T follicular helper cell (primary cell): ENCODE data around the gene GPR152.

Source experiments
- DNase-seq: peaks from one replicate; pipeline ENCODE4 v3.0.0-alpha.2; 2020; ENCODE audit warnings: low read depth
- total RNA-seq, 2 experiments: gene quantifications; one replicate each; lab custom pipeline; 2026; lab: John Stamatoyannopoulos, UW

GPR152 gene, protein sequence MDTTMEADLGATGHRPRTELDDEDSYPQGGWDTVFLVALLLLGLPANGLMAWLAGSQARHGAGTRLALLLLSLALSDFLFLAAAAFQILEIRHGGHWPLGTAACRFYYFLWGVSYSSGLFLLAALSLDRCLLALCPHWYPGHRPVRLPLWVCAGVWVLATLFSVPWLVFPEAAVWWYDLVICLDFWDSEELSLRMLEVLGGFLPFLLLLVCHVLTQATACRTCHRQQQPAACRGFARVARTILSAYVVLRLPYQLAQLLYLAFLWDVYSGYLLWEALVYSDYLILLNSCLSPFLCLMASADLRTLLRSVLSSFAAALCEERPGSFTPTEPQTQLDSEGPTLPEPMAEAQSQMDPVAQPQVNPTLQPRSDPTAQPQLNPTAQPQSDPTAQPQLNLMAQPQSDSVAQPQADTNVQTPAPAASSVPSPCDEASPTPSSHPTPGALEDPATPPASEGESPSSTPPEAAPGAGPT
- 0 reads per million in 2 experiments for total RNA-seq

DNA sequence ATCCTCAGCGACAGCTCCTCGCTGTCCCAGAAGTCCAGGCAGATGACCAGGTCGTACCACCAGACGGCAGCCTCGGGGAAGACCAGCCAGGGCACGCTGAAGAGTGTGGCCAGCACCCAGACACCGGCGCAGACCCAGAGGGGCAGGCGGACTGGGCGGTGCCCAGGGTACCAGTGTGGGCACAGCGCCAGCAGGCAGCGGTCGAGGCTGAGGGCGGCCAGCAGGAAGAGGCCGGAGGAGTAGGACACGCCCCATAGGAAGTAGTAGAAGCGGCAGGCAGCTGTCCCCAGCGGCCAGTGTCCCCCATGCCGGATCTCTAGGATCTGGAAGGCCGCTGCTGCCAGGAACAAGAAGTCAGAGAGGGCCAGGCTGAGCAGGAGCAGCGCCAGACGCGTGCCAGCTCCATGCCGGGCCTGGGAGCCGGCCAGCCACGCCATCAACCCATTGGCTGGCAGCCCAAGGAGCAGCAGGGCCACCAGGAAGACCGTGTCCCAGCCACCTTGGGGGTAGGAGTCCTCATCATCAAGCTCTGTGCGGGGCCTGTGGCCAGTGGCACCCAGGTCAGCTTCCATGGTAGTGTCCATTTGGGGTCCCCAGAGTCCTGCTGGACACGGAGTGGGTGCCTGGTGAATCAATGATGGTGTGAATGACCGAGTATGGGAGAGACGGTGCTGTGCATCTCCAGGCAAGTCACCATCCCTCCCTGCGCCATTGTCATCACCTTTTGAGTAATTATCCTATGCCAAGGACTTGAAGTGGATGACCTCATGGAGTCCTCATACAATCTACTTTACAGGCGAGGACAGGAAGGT lies at the start of gene GPR152:
GPR152 (minus strand) TSS at position 589 of the 812 bp plus-strand sequence; CDS start at position 584, 5 bp downstream.
- DNase-seq: no peak

DNA sequence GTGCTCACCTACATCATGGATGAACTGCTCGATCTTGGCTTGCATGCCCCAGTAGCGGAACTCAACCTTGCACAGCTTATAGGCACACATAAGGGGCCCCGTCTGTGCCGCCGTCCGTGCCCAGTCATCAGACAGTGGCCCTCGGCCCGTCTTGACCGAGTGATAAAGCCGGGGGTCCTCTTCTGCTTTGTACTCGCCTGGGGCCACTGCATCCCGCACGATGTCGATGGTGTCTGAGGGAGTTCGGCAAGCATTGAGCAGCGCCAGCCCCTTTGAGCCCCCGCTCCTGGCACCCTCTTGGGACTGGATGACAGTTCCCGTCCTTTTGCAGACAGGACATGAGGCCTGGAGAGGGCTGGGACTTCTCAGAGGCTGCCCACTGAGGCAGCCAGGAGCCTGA lies 49.3 kb upstream of the GPR152 start:
- no peak for DNase-seq

DNA sequence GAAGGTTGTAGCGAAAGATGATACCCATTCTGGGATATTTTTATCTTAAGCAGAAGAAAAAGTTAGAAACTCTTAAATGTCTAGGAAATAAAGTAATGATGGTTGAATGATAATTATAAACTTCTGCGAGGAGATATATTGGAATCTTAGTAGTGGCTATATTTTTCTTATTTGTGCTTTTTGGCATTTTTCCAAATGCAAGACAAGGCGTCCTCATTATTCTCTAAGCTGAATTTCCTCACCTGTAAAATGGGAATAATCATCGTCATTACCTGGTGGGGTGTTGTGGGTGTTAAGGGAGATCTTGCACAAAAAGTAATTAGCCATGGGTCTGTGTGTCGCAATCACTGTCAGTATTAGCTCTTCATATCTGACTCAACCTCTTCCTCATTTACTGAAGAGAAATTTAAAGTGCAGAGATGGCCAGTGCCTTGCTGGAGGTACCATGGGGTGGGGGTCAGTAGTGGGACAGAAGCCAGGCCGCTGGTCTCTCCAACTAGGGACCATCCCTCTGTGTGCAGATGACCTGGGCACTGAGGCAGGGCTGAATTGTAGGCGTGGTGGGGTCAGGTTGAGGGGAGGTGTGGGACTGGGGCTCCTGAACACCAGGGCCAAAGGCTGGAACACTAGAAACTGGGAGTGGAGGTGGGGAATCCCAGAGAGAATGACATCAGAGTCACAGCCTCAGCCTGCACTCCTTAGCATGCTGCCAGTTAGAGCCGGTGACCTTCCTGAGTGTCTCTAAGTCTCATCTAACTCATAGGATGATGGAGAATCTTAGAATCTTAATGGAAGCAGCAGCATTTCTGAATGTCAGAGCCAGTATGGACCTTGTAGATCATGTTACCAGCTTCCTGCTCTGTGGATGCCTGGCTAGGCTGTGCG lies 48.5 kb upstream of the GPR152 start:
- DNase-seq: no peak

DNA sequence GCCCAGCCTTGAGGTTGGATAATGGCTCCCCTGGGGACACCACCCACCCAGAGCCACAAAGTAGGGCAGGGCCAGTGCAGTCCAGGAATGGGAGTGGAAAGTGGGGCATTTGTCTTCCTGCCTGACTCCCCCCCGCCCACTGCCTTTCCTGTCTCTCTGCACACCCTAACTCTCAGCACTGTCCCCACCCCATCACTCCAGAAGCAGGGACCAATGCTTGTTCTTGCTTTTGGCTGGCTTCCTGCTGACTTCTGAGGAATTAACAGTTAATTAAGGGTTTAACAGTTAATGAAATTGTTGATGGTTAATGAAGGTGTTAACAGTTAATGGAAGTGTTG lies 47.9 kb upstream of the GPR152 start:
- no peak for DNase-seq

DNA sequence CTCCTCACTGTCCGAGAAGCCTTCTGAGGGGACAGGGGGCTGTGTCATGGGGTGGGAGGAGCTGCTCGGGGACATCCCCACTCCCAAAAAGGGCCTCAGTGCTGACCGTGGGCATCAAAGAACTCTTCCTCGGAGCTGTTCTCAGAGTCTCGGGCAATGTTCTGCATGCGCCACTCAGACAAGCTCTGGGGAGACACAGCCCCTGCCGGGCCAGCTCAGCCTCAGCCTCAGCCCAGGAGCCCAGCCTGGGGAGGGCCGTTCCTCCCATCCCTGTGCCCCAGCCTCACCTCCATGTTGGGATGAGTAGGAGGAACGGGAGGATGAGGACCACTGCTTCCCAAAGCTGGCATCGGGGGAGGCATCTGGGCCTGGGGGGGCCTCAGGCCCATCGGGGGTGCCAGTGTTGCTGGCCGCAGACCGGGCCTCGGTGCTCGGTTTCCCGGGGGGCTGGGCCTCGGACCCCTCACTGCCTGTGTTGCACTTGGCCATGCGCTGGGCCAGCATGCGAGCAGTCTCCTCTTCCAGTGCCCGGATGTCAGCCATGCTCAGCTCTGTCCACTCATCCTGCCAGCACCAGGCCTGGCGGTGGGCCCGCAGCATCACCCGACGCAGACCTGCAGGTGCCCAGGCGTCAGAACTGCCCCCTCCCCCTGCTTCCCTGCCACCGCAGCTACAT lies 47.4 kb upstream of the GPR152 start:
- DNase-seq: no peak

DNA sequence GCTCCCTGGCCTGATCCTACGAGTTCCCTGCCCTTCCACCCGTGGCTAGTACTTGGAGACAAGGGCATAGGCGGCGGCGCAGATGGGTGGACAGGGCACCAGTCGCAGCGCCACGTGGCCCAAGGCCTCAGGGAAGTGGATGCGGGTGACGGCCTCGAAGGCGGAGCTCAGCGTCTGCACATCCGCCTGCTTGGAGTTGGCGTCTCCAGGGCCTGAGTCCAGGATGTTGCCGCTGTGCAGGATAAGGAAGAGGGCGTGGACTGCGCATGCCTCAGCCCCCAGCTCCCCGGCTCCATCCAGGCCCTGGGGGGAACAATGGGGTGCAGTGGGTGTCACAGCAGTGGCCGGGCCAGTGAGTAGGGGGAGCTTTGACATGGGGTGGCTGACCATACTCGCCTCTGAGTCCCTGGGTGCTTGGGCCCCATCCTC lies 46.0 kb upstream of the GPR152 start:
- DNase-seq: no peak

DNA sequence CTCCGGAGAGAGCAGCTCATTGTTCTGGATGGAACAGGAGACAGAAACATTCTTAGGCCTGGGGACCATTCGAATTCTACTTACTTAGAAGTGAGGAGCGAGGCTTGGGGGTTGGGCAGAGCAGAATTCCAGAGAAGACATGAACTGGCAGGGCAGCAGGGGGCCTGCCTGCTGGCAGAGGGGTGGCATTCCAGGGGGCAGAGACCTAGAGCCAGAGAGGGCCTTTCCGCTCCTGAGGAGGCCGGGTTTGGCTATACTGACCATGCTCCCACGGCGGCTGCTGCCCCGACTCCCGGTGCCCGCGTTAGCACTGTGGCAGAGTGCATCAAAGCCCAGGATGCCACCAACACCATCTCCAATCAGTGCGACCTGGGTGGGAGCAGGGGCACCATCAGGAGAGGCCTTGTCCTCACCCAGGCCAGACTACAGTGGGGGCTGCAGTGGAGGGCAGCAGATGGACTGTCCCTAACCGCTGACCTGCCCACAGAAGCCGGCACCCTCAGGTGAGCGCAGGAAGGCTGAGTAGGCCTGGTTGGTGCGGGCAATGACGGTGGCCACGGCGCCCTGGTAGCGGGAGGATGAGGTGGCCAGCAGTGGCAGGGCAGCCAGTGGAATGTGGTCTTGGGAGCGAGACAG lies 45.2 kb upstream of the GPR152 start:
- DNase-seq: no peak

DNA sequence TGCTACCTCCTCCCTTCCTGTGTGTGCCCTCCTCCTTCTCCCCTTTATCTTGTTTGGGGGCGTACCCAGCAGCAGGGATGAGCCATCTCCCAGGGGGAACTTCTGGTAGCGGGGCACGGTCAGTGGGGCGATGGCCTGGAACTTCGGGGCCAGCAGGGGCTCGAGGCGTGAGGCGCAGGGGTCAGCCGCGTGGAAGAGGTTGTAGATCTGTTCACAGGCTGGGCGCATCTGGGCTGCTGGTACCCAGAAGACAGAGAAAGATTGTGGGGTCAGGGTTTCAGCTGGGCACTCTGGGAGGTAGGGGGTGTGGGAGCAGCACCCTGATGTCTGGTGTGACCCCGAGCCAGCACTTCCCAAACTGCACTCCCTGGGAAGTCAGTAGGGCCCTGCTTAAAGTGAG lies 43.6 kb upstream of the GPR152 start:
- DNase-seq: no peak

DNA sequence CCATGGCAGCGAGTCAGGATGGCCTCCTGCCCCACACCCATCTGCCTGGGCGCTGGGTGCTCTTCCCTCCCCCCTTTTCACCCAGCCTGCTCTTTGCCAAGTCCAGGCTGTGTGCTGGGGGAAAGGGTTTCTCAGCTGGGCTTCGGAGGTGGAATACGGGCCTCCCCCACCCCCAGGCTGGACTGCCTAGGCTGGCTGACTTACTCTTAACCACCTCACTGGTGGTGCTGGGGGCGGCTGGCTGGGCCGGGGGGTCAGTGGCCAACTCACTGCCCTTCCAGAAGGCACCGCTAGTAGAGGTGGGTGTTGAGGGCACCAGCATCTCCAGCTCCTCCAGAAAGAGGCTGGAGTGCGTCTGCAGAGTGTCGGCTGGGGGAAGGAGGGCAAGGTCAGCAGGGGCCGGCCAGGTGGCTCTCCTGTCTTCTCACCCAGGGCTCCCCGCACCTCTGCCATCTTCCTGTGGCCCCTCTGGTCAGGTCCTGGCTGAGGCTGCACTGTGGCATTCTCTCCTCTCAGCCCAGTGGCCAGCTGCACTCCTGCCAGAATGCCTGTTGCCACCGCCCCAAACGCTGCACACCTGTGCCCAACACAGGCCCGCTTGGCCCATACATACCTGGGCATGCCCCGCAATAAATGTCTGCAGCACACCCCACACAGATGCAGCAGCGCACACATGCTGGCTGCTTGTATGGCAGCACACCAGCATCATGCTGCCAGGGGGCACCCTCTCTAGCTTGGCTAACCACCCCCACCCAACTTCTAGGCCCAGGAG lies 42.9 kb upstream of the GPR152 start:
- no peak for DNase-seq

DNA sequence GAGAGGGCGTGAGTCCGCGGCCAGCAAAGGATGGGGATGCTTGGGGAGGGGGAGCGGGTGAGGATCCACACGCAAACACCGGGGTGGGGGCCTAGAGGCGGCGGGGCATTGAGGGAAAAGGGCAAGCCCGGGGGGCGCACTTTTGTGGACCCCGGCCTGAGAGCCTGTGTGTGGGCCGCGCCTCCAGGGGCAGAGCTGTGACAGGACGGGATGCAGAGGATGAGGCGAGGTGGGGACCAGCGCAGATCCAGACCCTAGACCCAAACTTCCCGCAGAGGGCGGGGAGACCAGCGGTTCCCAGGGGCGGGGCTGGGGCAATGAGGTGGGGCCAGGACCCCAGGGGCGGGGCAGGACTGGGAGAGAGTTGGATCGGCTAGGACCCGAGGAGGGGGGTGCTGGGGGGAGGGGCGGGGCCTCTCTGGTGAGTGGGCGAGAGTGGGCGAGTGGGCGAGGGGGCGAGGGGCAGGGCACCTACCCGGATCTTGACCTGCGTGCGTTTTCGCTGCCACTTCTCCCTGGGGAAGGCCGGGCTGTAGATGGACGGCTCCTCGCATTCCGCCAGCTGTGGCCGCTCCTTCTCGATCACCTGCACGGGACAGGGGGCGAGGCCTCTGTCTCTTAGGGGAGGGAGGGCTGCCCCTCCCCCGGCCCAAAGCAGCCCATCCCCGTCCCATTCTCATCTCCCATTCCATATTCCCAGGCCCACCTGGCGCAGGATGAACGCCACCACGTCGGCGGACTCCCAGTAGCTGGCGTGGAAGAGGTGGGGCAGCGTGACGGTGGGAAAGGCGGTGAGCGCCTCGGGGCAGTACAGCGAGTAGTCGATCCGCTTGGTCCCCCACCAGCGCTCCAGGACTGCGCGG lies 42.1 kb upstream of the GPR152 start:
- DNase-seq: no peak

DNA sequence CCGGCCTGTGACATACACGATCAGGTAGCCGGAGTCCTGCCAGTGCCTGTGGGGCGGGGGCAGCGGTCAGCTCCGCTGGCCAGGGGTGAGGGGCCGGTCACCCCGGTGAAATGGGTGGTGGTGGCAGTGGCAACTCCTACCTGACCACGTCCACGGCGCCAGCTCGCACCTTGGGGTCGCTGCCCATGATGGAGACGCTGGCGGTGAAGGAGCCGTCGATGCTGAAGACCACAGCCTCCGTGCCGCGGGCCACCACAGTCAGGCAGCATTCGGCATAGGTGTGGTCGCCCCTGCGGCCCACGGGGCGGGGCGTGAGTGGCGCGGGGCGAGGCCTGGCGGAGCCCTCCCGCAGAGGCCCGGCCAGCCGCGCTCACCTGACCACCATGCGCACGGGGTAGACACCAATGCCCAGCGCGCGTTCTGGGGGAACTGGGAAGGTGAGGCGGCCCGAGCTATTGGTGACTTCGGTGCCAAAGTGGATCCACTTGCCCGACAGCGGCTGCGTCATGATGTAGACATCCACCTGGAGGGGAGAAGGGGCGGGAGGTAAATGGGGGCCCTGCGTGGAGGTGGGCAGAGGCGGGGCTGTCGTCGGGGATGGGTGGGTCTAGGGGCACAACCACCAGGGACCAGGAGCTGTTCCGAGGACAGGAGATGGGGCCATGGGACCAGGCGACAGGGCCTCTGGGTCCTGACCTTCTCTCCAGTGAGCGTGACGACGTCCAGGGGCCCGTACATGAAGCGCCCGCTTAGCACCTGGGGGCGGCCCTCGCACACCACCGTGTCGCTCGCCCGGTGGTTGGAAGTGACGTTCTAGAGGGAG lies 41.2 kb upstream of the GPR152 start:
- no peak for DNase-seq

DNA sequence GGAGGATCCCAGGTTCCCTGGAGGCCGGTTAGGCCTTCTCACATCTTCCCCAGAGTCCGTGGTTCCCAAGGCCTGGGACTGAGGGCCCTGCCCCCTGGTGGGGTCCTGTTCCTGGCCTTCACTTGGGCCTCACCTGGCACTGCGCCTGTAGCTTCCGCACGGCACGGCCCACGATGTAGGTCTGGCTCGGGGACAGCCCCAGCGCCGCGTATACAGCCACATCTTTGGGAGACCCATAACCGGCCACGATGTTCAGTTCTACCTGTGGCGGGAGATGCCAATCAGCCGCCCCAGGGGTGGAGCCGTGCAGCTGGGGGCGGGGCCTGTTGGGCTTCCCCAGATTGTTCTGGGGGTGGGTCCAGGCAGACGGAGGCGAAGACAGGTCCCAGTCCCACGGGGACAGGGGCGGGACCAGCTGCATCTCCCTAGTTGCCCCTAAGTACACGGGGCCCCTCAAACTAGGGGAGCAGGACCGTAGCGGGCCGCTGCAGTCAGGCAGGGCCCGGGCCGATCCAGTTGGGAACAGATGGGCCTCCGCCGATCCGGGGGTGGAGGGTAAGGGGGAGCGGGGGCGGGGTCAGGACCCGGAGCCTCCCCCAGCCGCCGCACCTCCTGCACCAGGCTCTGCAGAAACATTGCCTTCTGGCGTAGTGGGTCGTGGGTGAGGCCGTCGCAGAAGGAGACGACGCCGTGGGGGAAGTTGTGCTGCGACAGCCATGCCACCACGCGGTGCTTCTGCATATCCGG lies 40.4 kb upstream of the GPR152 start:
- no peak for DNase-seq

DNA sequence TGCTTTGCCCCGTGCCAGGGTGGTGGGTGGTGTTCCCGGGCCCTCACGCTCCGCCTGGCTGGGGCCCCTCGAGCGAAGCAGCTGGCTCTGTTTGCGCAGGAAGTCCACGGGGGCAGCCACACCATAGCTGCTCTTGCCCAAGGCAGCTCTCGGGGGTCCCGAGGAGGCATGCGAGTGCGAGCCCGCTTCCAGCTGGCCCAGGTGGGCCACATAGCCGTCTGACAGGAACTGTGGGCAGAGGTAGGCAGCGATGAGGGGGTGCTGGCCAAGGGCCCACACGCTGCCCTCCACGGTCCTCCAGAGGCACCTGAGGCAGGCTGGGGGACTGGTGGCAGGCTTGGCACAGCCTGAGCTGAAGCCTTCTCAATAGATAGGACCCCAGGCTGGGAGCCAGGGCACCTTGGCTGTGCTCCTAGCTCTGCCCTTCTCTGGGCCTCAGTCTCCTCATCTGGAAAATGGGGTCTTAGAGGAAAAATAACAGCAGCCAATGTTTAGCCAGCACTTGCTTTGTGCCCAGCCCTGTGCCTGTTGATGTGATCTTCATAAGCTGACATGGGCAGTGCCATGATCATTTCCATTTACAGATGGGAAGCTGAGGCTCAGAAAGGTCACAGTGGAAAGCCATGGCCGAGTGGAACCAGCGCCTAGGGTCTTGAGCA lies 39.7 kb upstream of the GPR152 start:
- DNase-seq: no peak

DNA sequence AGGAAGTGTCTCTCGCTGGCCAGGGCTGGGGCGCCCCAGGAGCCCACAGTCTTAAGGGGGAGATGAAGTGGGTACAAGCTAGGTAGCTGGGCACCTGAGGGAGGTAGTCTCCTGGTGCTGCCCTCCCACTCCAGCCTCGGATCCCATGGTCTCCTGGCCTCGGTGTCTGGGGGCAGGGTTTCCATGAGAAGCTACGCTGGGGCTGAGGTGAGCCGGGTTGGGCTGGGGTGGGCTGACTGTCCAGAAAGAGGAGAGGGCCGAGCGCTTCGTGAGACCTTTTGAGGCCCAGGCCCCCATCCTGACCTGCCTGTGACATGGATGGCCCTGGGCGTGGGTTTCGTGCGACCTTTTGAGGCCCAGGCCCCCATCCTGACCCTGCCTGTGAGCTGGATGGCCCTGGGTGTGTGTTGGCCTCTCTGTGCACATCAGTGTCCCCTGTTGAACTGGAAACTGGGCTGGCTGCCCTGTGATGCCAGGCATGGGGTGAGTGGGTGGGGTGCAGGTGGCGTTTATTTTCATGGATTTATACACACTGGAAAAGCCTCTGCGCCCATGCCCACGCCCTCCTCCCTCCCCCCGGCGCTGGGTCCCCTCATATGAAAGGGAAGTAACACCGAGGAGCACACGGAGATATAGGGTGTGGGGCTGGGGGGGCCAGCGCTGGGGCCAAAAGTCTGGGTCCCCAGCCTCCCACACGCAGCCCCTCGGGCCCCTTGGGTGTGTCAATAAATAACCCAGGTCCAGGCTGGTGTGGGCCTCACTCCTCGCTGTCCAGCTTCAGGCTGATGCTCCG lies 38.9 kb upstream of the GPR152 start:
- no peak for DNase-seq

DNA sequence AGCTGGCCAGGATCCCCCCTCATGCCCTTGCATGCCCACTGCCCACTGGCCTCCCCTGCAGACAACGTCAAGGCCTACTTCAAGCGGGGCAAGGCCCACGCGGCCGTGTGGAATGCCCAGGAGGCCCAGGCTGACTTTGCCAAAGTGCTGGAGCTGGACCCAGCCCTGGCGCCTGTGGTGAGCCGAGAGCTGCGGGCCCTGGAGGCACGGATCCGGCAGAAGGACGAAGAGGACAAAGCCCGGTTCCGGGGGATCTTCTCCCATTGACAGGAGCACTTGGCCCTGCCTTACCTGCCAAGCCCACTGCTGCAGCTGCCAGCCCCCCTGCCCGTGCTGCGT lies 38.2 kb upstream of the GPR152 start:
- no peak for DNase-seq
